ENCODE results near the gene PIK3R1. TPM values are rescaled to one million over a fixed set of nuclear protein-coding genes. Genes with fewer than 3 reads are reported as not detected.
A peak's percentile ranks its signal among the peaks of the same experiment; 100 is the strongest.

Gene PIK3R1
- total RNA-seq, 4 donors from 2014 or later = 101 to 358 (median 190) TPM

- DNase-seq = peak; percentile 34 to 51
- Histone ChIP-seq H3K27ac (peak overlapping the region; percentile 75 to 78), H3K27me3 (no peaks in the 10 kb centered on the region), H3K9me3 (no peaks in the 10 kb centered on the region), H3K36me3 (no peaks in the 10 kb centered on the region), H3K4me3 (peak overlapping the region in 1 of 2 donors; percentile 26), H3K4me1 (no peaks in the 10 kb centered on the region)
- TF ChIP-seq POLR2A (IDR thresholded peaks at IDR 0.05) (no peak), CTCF (IDR thresholded peaks at IDR 0.05) (no peak)
- intact Hi-C loops (cut with DNase I; ENCODE audit: low total_unique reads) = no loop called here
Measured at GRCh38 chr5:68187268-68188055, 28.1 kb upstream of the PIK3R1 start.

- H3K27ac ChIP-seq = no peak overlapping the region
- H3K36me3 ChIP-seq = no peaks in the 10 kb centered on the region
- TF ChIP-seq POLR2A (IDR thresholded peaks at IDR 0.05) (no peak), CTCF (IDR thresholded peaks at IDR 0.05) (no peak)
- H3K9me3 ChIP-seq = no peaks in the 10 kb centered on the region
- no peaks in the 10 kb centered on the region for H3K27me3 ChIP-seq
- H3K4me1 ChIP-seq = no peaks in the 10 kb centered on the region
- H3K4me3 ChIP-seq = no peak overlapping the region
- no peak for DNase-seq
- intact Hi-C loops (cut with DNase I; ENCODE audit: low total_unique reads) = no loop called here
Measured at GRCh38 chr5:68189171-68189570, 26.4 kb upstream of the PIK3R1 start.

- TF ChIP-seq CTCF (IDR thresholded peaks at IDR 0.05) (no peak), POLR2A (IDR thresholded peaks at IDR 0.05) (no peak)
- H3K27me3 ChIP-seq = no peaks in the 10 kb centered on the region
- no peak overlapping the region for H3K27ac ChIP-seq
- intact Hi-C loops (cut with DNase I; ENCODE audit: low total_unique reads) = no loop called here
- no peaks in the 10 kb centered on the region for H3K36me3 ChIP-seq
- DNase-seq = no peak
- H3K9me3 ChIP-seq = no peaks in the 10 kb centered on the region
- no peak overlapping the region for H3K4me3 ChIP-seq
- no peaks in the 10 kb centered on the region for H3K4me1 ChIP-seq
Measured at GRCh38 chr5:68189613-68190012, 25.9 kb upstream of the PIK3R1 start.

GRCh38 chr5:68190619-68191018, 24.9 kb upstream of the PIK3R1 start:
- H3K9me3 ChIP-seq = no peaks in the 10 kb centered on the region
- TF ChIP-seq POLR2A (IDR thresholded peaks at IDR 0.05) = no peak
- no peak for TF ChIP-seq CTCF (IDR thresholded peaks at IDR 0.05)
- H3K36me3 ChIP-seq = no peaks in the 10 kb centered on the region
- DNase-seq = no peak
- H3K4me3 ChIP-seq = no peak overlapping the region
- H3K4me1 ChIP-seq = no peaks in the 10 kb centered on the region
- no peaks in the 10 kb centered on the region for H3K27me3 ChIP-seq
- intact Hi-C loops (cut with DNase I; ENCODE audit: low total_unique reads) = no loop called here
- no peak overlapping the region for H3K27ac ChIP-seq

GRCh38 chr5:68191083-68191791, 24.3 kb upstream of the PIK3R1 start:
- Histone ChIP-seq H3K4me1 (no peaks in the 10 kb centered on the region), H3K27me3 (no peaks in the 10 kb centered on the region), H3K9me3 (no peaks in the 10 kb centered on the region), H3K27ac (no peak overlapping the region), H3K4me3 (no peak overlapping the region), H3K36me3 (no peaks in the 10 kb centered on the region)
- no peak for DNase-seq
- TF ChIP-seq CTCF (IDR thresholded peaks at IDR 0.05) (no peak), POLR2A (IDR thresholded peaks at IDR 0.05) (no peak)
- intact Hi-C loops (cut with DNase I; ENCODE audit: low total_unique reads) = no loop called here
